Measurements from ENCODE around the gene PARD3. TPM values are rescaled to one million over a fixed set of nuclear protein-coding genes. Genes with fewer than 3 reads are reported as not detected.

PARD3 gene
- total RNA-seq, 1 experiment from 2014 or later, result 46.3 TPM

- TF ChIP-seq EZH2phosphoT487 (IDR thresholded peaks at IDR 0.05; ENCODE audit: borderline replicate concordance) (no peak), ATF3 (IDR thresholded peaks at IDR 0.05) (no peak), MAX (IDR thresholded peaks at IDR 0.05) (no peak), REST (IDR thresholded peaks at IDR 0.05; ENCODE audit: low read depth) (no peak), ZFX (IDR thresholded peaks at IDR 0.05) (no peak)
Observed at GRCh38 chr10:34791947-34792346, 23.1 kb downstream of the PARD3 start (continued).

GRCh38 chr10:34791228-34791627 lies 23.9 kb downstream of the PARD3 start:
- no TSS peak for BruUV-seq (replicated peaks)
- ChIA-PET CTCF (no interaction called here), RAD21 (ENCODE audit: low non-redundant PET in 1 of 2, low total read pairs in 2 of 2, uncharacterized antibody in 2 of 2, unreplicated experiment in 2 of 2) (no interaction called here), POLR2A (no interaction called here)
- Histone ChIP-seq H3K9ac (ENCODE audit: low read length) (no peak overlapping the region), H3K27ac (ENCODE audit: low read depth, low read length) (no peak overlapping the region), H3K36me3 (ENCODE audit: control insufficient read depth in 1 of 2, insufficient read depth in 2 of 2, low read length in 2 of 2) (no peaks in the 10 kb centered on the region), H3K27me3 (ENCODE audit: insufficient read depth, low read length) (no peaks in the 10 kb centered on the region), H3K9me2 (ENCODE audit: insufficient read depth) (no peaks in the 10 kb centered on the region), H3K4me2 (ENCODE audit: low read length) (no peak overlapping the region), H2AFZ (ENCODE audit: low read depth, low read length, poor library complexity, severe bottlenecking) (no peak overlapping the region), H3K79me2 (ENCODE audit: insufficient read depth, low read length) (peaks cover 89% of the 10 kb centered on the region), H3K4me1 (ENCODE audit: control insufficient read depth in 1 of 2, insufficient read depth in 2 of 2, low read length in 2 of 2) (peaks cover 4 to 10% of the 10 kb centered on the region in 2 experiments; a peak in 2 of 4 replicates), H3K4me3 (replicated peaks in 1 of 2; ENCODE audit: low read depth in 1 of 2, low read length in 2 of 2) (no peak overlapping the region), H3K9me3 (ENCODE audit: control insufficient read depth in 1 of 2, insufficient read depth in 1 of 2, low read depth in 1 of 2, low read length in 2 of 2) (no peaks in the 10 kb centered on the region), H4K20me1 (ENCODE audit: insufficient read depth) (peaks cover 8% of the 10 kb centered on the region; the same call in 1 of the 2 replicates)
- no peak for DNase-seq (ENCODE audit: low read depth, low spot score)
- TF ChIP-seq SRF (IDR thresholded peaks at IDR 0.05; ENCODE audit: low read depth), result no peak
- no peak for TF ChIP-seq MAX (IDR thresholded peaks at IDR 0.05)
- TF ChIP-seq EZH2phosphoT487 (IDR thresholded peaks at IDR 0.05; ENCODE audit: borderline replicate concordance), result no peak
- TF ChIP-seq ZBTB33 (IDR thresholded peaks at IDR 0.05; ENCODE audit: extremely low read depth, insufficient replicate concordance, low read length), result no peak
- no peak for TF ChIP-seq ZNF274 (IDR thresholded peaks at IDR 0.05; ENCODE audit: low read depth, low read length)
- TF ChIP-seq CTCF (IDR thresholded peaks at IDR 0.05 in 2 of 3, conservative IDR thresholded peaks at IDR 0.05 in 1 of 3; ENCODE audit: borderline replicate concordance in 1 of 3, insufficient read depth in 1 of 3, low read depth in 2 of 3, low read length in 2 of 3), result no peak
- TF ChIP-seq SIN3A (IDR thresholded peaks at IDR 0.05; ENCODE audit: low read depth), result no peak
- TF ChIP-seq SP1 (IDR thresholded peaks at IDR 0.05; ENCODE audit: low read depth), result no peak
- no peak for TF ChIP-seq RAD21 (IDR thresholded peaks at IDR 0.05; ENCODE audit: low read depth)
- TF ChIP-seq ELF1 (IDR thresholded peaks at IDR 0.05; ENCODE audit: borderline replicate concordance, low read depth), result no peak
- intact Hi-C loops (cut with micrococcal nuclease), result no loop called here
- no peak for ATAC-seq

All from HCT116 (cell line).